HG02678 (cell line): Measurements from ENCODE around the gene MRPL43.

Experiments used
- ATAC-seq: cut with Tn5 transposase; IDR thresholded peaks from one replicate; pipeline ENCODE4 v1.9.1; 2021; ENCODE audit warnings: mild to moderate bottlenecking, moderate library complexity; ENCODE audit not compliant: unreplicated experiment

The MRPL43 gene

DNA sequence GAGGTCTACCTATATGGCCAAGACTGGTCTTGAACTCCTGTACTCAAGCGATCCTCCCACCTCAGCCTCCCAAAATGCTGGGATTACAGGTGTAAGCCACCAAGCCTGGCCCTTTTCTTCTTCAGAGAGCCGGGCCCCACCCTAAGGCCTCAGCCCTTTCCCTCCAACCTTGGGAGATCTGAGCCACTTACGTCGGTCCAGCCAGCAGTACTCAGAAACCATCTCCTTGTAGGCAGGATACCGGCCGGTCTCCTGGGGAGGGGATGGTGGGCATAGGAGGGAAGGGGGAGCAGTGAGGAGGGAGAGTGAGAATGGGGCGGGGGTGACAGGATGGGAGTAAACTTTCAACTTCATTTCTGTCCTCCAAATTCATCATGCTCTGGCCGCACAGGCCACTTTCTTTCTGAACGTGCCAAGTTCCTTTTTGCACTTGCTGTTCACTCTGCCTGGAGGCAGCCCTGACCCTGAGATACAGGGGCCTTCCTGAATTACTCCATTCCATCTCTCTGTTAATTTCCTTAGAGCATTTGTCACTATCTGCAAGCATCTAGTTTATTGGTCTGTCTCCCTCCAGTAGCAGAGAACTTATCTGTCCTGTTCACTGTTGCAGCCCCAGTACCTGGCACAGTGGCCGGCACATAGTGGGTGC, 33.3 kb upstream of the MRPL43 start:
- no peak for ATAC-seq

DNA sequence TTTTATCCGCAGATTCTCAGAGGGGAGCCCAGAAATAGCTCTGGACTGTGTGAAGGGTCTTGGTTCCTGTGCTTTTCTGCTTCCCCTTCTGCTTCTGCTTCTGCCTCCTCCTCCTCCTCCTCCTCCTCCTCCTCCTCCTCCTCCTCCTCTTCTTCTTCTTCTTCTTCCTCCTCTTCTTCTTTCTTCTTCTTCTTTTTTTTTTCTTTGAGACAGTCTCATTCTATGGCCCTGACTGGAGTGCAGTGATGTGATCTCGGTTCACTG, 32.1 kb upstream of the MRPL43 start:
- no peak for ATAC-seq

DNA sequence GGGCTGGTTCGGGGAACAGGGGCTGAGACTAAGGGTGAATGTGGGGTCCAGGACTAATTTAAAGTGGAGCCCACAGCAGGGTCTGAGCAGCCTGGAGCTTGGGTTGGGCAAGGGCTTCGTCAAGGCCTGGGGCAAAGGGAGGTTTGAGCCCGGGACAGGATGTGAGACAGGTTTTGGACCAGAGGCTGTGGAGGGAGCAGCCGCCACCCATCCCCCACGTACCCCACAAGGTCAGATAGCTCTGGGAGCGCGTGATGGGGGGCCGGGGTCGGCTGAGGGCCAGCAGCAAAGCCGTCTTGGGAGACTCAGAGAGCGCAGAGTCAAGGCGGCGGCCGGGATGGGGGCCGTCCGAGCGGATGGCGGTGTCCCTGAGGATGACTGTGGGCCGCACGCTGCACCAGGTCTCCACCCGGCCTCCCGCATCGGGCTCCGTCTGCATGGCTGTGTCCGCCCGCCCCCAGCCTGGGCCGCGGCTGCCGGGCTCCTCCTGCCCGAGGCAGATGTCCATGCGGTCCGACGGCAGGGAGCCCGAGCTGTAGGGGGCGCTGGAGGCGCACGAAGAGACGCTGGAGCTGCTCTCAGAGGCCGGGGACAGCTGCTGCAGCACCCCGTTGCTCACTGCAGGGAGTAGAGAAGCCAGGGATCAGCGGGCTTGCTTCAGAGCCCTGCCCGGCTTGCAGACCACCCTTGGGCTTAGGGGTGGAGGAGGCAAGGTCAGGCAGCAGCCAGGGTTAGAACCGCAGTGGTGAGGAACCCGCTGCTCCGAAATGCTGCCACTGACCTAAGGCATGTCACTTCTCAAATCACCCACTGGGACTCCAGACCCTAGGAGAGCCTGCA, 31.5 kb upstream of the MRPL43 start:
- ATAC-seq: no peak

DNA sequence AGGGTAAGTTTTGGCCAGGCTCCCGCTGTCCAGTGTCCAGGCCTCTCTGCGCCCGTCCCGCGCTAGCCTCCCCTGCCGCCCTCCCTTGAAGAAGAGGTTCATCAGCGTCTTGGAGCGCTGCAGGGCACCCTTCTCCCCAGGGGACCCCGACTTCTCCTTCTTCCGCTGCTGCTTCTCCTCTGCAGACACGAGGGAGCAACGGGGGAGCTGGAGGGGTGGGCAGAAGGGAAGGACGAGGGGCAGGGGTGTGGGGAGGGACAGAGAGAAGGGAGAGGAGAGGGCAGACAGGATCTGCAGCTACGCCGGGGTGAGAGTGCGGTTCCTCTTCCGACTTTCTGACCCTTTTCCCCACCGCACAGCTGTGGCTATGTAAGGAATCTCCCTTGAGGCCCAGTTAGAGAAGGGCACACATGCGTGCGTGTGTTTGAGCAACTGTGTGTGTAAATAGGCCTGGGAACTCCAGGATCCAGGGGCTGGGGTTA, 30.9 kb upstream of the MRPL43 start:
- no peak for ATAC-seq

DNA sequence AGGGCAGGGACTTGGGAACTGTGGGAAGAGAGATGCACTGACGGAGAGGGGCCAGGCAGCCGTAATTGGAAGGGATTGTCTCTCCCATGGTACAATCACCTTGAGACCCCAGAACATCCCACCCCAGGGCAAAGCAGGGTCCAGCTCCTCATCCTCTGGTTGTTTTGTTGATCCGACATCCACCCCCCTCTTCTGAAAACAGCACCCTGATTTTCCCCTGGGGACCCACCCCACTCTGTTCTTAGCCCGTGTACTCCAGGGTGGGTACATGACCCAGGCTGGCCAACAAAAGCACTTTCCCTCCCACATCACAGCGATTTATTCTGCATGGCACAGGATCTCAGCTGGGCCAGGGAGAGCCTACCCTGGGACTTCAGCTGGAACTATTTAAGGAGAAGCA, 29.5 kb upstream of the MRPL43 start:
- ATAC-seq: no peak

DNA sequence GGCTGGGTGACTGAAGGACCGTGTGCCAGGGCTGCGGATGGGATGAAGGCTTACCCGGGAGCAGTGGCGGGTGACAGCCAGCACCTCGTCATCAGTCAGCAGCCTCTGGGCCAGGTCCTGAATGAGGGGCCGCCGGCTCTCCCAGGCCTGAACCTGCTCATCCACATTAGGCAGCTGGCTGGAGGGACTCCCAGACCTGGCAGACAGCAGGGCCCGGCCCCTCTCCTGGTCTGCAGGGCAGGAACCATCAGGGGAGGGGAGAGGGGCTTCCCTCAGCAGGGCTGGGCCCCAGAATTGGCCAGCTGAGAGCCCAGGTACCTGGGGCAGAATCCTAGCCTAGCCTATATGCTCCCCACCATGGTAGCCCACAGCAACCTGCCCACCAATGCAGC, 28.3 kb upstream of the MRPL43 start:
- ATAC-seq: no peak

DNA sequence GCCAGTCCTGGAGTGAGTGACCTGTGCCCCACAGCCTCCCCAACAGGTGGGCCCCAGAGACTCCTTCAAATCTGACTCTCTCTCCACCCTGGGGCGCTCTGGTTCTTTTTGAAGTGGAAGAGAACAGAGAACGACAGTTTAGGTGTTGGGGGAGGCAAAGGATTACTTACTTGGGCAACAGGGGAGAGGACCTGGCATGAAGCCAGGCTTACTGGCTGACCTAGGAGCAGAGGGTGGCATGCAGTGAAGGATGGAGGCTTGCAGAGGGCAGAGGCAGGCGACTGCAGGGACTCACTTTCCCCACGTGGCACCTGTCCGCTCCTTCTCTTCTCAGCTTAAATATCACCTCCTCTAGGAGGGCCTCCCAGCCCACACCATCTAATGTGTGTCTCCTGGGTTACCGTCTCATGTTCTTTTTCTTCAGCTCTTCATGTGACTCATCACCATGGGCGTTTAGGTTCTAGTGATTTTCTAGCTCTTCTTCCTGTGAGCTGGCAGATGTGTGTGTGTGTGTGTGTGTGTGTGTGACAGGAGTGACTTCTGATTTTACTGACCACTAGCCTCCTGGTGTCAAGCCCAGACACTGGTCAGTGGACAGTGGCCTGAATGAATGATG, 27.8 kb upstream of the MRPL43 start:
- no peak for ATAC-seq

DNA sequence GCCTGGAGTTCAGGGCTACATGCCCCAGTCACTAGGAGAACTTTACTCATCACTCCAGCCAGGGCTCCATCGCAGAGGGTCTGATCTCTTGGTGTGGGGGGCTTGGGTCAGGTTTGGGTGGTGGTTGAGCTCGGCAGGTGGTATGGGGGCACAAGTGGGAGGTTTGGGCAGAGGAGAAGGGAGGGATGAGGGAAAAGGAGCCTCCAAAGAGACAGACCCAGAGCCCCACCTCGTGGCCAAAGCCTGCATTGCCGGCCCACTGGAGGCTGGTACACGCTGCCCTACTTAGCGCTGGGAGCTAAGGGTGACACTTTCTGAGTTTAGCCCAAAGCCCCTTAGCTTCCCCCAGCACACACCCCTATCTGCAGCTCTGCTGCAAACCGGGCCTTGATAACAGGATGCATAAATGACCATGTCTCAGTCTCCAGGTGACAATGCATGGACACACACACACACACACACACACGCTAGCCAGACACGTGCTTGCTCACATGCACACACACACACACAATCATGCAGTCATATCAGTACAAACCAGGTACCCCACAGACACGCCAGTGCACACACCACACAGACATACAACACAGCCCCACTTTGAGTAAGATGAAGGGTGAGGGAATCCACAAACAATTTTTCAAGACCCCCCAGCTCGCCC, 27.1 kb upstream of the MRPL43 start:
- no peak for ATAC-seq

DNA sequence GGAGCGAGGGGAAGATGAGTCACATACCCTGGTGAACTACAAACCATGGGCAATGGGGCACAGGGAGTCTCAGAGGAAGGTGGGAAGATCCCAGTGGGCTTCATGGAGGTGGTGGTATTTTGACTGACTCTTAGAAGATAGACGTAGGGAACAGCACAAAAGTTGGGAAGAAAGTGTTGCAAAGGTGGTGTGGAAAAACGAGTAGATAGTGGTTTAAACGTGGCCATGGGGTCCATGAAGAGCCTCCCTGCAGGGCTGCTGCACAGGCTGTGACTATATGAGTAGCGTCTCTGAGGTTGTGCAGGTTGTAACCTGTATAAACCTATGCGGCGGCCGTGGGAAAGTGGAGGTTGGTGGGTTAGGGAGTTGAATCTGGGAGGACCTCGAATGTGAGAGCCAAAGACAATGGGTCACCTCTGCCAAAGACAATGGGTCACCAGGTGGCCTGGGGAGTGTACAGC, 26.1 kb upstream of the MRPL43 start:
- no peak for ATAC-seq

DNA sequence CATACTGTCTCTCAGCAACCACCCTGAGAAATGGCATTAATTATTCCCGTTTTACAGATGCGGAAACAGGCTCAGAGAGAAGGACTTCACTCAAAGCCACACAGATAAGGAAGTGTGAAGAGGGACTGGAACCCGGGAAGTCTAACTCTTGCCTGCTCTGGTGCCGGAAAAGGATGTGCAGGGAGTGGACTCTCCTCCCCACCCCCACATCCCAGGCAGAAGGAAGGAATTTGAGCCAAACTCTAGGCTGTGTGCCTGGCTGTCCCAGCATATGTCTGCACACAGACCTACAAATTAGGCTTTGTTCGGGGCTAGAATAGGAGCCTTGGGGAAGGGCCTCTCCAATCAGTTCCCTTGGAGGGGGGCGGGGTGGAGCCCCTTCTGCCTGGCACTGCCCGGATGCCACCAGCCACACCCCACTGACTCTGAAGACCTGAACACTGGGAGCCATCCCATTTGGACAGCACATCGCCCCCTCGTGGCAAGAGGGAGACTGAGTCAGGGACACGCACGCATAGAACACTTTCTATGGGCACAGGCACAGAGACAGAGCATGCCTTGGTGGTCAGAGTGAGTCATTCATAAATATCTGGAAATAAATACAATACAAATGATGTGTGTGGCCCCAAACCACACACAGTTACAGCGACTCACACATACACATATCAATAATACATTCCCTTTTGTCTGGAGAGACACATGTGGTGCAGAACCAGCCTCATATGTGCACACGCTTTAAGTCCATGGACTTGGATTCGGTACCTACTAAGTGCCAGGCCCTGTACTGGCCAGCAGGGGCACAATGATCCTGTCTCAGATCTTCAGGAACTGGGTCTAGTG, 25.4 kb upstream of the MRPL43 start:
- peak; percentile 64 for ATAC-seq

DNA sequence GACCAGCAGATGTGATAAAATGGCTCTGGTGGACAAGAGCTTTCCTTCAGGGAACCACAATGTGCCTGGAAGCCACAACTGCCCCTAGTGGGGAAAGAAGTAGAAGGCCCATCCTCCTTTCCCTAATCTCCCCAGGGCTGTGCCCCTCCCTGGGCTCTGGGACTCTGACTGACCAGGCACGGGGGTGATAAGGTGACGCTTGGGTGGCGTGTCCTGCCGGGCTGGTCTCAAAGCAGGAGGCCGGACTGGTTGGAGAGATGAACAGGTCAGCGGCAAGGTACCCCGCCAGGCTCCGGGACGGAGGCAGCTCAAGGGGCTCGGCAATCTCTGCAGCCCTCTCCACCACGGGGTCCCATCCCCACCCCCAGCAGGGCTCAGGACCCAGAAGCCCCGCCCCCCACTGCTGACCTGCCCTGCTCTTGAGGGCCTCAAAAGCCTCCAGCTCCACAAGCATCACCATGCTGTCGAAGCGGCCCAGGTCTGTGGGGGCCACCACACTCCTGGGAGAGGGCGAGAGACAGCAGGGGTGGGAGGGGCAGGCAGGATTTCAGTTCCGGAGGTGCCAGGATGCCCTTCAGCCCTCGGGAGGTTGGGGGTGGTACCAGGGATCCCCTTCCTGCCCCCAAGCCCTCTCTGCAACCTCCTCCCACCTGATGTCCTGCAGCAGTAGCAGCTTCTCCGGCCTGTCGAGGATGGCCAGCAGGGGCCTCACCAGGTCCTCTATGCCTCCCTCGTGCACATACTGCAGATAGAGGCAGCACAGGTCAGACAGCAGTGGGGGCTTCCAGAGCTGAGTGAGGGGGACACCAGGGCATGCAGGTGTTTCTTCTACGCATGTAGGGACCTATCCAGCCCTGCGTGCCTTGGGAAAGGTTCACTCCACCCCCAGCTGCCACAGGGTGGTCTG, 24.5 kb upstream of the MRPL43 start:
- ATAC-seq: no peak

DNA sequence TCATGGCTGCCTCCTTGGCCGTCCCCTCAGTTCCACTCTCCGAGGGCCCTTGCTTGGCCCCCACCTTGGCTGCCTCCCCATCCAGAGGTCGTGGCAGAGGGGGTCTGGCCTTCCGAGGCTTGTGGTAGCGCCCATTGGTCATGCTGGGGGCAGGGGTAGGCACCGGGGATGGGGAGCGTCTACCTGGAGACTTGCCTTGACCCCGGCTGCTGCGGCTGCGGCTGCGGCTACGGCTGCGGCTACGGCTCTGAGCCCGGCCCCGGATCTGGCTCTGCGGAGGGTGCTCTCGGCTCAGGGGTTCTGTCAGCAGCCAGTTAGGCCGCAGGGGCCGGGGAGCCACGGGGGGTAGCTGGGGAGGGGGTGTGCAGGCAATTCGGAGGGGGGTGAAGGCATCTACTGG, 23.0 kb upstream of the MRPL43 start:
- no peak for ATAC-seq

DNA sequence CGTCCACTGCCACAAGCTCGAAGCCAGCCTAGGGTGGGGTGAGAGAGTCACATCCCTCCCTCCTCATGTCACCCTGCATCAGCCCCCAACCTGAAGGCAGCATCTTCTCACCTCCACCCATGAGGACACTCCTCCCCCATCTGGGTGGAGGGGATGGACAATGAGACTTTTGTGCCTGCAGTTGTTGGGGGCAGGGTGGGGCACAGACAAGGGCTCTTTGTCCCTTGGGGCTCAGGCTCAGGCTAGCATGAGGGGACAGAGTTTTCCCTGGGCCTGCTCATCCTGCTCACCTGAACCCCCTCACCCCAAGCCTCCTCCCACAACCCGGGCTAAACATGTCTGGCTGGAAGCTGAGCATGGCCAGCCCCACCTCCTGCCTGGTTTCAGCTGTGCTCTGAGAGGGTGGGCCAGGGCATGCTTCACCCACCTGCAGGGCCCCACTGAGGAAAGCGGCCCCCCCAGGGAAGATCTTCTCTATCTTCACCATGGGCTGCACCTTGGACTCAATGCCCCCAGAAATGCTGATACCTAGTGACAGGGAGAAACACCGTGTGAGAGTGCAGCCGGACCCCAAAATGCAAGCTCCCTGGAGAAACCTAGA, 21.6 kb upstream of the MRPL43 start:
- no peak for ATAC-seq

DNA sequence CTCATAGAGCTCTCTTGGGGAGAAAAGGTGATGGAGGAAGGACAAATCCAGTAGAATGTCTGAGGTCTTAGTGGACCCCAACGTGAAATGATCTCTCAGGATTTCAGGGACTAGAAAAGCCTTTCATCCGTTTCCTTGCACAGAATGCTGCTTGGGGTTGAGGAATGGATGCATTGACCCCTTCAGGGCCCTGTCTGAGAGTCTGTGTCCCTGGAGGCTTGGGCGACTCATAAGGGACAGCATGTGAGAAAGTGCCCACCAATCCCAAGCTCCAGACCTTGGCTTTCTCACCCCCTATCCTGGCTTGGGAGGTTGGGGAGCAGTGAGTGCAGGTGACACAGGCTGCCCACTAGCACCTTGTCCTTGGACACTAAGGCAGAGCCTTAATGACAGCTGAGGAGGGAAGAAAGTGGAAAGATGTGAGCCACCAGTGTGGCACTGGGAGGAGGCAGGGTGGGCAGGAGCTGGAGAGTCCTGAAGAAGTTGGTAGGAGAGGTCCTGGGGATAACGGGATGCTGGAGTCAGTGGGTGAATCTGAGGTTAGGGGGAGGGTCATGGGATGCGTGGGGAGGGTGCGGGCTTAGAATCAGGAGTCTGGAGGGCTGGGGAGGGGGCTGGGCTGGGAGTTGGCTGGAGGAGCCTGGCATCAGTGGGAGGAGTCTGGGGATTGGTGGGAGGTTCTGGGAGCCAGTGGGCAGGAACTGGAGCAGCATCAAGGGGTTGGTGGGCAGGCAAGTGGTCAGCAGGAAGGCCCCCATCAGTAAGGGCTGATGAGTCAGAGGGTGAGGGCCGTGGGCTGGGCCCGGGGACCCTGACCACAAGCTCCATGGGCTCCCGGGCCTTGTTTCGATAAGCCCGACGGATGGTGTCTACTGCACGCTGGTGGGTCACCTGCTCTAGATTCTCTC, 20.9 kb upstream of the MRPL43 start:
- ATAC-seq: no peak

DNA sequence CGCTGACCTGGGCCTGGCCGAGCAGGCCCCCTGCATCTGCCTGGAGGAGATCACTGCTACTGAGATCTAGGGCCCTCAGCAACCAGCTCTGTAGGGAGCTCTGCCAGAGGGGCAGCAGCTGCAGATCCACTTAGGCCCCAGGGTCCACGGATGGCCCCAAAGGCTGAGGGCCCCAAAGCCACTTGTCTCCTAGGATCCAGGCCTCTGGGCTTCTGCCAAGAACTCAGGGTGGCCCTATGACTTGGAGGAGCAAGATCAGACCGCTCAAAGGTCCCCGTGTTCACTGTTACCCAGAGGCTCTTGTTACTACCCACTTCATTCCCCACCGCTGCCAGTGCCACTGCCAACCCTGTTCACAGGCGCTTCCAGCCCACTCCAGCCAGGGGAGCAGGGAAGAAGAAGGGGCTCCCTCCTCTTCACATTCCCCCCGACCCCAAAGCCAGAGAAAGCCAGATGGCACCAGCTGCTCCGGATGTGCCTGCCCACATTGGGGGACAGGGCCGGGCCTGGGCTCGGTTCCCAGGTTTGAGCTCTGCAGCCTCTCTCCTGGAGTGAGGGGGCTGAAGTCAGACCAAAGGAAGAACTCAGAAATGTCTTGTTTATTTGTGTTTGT, 19.9 kb upstream of the MRPL43 start:
- ATAC-seq: no peak

DNA sequence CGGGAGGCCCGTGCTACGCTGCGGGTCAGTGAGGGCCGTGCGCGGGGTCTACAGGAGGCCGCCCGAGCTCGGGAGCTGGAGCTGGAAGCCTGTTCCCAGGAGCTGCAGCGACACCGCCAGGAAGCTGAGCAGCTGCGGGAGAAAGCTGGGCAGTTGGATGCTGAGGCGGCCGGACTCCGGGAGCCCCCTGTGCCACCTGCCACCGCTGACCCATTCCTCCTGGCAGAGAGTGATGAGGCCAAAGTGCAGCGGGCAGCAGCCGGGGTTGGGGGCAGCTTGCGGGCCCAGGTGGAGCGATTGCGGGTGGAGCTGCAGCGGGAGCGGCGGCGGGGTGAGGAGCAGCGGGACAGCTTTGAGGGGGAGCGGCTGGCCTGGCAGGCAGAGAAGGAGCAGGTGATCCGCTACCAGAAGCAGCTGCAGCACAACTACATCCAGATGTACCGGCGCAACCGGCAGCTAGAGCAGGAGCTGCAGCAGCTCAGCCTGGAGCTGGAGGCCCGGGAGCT, 19.3 kb upstream of the MRPL43 start:
- no peak for ATAC-seq

DNA sequence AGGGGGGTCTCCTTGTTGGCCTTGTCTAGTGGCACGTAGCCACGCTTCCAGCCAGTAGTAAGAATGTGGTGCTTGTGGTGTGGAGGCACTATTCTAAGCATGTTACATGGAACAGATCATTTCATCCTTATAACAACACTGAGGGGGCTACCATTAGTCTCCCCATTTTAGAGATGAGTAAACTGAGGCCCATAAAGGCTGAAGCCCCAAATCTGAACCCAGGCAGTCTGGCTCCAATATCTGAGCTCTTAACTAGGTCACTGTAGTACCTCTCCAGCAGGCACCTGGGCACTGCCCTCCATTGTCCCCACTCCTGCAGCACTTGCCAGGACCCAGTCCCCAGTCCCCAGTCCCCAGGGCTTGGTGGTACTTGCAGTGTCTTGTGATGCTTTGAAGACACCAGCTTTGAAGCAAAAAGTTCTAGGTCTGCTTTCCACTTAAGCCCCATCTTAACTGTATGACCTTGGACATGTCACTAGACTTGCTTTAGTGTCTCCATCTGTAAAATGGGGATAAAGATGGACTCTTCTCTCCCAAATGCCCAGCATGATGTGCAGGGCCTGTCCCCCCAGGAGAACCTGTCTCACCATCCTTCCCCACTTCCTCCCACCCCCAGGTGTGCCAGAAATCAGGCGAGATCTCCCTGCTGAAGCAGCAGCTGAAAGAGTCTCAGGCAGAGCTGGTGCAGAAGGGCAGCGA, 18.7 kb upstream of the MRPL43 start:
- no peak for ATAC-seq
